NCI-H146 (cell line): ENCODE measurements around the gene IL1F10.

Source experiments
- DNase-seq: peaks from one replicate; lab custom pipeline; 2025; lab: John Stamatoyannopoulos, UW

The IL1F10 gene

DNA sequence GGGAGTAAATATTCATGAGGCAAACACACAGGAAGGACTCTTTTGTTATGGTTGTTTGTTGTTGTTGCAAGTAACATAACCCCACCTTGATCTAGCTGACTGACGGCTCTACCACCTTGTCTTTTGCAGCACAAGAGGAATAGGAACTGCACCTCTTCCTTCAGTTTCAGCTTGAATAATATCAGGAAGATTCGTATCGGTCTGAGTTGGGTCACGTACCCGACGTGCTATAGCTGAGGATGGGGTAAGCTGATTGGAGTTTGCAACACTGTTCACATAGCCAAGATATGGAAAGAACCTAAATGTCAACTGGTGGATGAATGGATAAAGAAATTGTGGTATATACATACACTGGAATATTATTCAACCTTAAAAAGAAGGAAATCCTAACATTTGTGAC is 45.1 kb downstream of the IL1F10 start:
- DNase-seq: no peak

DNA sequence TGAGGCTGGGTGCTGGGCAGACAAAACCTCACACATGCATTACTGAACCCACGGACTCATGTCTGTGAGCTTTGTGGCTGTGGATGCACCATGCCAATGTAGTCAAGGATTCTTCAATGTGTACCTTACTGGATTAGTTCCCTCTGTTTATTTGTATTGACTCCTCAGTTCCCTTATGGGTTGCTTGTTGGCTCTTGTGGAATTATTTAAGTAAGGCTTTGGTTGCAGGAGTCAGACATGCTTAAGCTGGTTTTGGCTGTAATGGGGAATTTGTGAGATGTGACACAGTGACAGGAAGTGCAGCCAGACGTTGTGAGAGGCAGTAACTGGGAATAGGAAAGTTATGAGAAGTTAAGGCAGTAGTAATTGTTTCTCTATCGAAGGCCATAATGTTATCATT is 46.0 kb downstream of the IL1F10 start:
- no peak for DNase-seq

DNA sequence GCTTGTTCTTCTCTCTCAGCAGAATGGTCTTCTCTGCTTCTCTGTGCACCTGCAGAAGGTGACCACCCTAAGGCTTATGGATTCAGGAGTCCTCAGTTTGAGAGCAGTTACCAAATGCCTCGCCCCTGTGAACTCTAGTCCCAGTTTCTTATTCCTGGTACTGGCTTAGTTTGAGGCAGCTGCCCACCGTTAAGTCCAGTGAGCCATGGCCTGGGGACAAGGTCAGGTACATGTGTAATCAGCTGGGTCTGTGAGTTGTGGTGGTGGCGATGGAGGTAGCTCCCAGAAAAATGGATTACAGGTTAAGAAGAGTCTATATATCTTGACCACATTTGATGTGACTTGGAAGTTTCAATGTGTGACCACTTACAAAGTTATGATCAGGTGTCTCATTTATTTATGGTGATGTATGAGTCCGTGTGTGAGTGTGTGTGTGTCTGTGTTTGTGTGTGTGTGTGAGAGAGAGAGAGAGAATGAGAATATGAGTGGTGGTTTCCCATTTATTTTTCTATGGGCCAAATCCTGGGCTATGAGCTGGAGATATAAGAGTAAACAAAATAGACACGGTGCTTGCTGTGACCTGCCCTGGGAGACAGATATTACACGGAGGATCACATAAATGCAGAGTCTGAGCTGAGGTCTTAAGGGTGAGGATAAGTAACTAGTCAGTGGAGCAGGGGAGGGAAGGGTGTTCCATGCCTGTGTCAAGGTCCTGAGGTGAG is 46.6 kb downstream of the IL1F10 start:
- no peak for DNase-seq

DNA sequence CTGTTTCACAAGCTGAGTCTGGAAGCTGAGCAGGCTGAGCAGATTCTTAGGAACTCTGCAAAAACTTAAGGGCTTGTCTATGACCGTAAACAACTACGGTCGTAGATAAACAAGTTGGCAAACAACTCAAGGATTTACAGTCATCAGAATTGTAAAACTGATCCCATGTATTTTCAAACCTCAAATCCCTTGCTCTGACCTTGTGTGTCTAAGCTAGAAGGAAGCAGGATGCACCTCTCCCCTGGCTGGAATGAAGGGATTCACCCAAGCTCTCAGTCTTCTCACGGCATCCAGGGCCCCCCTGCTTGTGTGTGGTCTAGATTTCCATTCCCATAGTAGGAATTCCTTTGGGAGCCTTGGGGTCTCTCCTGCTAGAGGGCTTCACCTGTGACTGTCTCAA is 47.2 kb downstream of the IL1F10 start:
- no peak for DNase-seq

DNA sequence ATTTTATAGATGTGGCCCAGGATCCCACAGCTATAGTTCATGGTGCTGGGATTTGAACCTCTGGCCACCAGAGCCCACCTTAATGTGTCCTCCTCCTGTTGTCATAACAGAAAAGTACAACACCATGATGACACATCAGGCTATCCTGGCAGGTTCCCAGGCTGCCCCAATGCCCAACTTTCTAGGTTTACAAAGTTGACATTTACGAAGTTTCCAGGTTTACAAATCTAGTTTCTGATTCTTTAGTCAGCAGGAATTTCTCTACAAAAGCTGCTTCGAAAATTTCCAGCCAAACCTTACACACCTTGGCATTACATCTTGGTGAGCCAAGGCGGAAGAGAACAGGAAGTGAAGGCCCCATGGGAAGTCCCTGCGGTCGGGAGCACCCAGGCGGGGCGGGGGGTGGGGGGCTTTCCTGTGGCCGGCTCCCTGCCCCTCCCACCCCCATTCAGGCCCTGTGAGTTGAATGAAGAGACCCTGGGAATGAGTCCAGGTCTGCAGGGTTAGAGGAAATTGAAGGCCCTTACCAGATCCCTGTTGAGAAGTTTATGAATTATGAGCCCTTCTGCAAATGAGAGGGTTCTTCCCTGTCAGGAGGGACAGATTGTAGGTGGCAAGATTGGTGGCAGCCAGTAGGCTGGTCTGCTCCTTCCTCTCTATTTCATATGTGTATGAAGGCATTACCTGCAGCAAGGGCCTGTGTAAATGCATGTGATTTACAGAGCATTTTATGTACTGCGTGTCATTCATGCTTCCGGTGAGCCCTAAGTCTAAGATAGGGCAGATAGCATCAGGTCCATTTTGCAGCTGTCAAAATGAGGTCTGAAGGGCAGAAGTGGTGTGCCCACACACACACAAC is 48.6 kb downstream of the IL1F10 start:
- DNase-seq: no peak

DNA sequence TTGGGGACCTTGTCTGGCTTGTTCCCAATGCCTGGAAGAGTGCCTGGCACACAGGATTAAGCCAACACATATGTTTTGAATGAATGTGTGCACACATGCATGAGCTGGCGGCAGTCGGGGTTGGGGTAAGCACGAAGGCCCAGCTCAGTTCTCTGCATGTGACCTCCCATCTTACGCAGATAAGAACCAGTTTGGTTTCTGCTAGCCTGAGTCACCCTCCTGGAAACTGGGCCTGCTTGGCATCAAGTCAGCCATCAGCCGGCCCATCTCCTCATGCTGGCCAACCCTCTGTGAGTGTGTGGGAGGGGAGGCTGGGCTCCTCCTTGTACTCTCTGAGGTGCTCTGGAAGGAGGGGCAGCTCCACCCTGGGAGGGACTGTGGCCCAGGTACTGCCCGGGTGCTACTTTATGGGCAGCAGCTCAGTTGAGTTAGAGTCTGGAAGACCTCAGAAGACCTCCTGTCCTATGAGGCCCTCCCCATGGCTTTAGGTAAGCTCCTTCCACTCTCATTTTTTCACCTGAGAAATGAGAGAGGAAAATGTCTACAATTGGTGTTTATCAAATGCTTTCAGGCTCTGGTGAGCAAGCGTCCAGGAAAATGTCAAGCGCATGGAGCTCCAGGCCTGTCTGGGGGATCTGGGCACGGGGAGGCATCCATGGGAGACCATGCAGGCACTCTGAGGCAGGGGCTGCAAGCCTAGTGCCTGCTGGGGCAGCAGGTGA is 49.9 kb downstream of the IL1F10 start:
- no peak for DNase-seq

DNA sequence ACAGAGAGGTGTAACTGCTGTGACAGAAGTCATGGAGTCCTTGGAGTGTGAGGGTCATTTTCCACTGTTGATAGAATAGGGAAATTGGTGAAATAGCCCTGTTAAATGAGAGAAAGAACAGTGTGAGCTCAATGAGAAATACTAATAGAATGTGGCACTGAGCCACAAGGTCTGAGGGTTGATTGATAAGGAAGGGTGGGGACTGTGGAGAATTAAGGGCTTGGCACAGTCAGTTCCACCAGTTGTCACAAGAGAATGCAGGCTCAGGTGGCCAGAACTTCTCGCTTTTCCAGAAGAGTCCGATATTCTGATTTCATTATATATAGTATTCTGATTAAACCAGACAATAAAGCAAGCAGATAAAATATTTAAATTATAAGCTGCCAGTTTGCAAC is 50.5 kb downstream of the IL1F10 start:
- no peak for DNase-seq

DNA sequence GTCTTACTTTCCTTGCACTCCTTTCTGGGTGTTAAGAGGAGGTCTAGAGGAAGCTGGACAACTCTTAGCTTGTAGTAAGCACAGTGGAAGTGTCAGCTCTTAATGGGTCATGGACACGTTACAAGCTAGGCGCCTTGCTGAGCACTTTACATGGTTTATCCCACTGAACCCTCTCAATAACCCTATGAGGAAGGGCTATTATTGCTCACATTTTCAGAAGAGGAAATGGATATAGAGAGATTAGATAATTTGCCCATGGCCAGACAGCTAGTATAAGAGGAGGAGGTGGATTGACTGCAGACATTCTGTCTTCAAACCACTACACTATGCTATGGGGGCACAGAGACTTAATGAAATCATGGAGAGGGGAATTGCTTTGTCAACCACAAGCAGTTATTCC is 51.3 kb downstream of the IL1F10 start:
- DNase-seq: no peak

DNA sequence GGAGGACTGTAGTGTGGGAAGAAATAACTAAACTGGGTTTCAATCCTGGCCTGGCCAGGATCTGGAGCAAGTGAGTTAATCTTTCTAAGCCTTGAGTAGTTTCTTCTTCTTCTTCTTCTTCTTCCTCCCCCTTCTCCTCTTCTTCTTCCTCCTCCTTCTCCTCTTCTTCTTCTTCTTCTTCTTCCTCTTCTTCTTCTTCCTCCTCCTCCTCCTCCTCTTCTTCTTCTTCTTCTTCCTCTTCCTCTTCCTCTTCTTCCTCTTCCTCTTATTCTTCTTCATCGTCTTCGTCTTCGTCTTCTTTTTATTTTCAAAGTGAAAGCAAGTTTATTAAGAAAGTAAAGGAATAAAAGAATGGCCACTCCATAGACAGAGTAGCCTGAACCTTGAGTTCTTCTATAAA is 53.1 kb downstream of the IL1F10 start:
- DNase-seq: no peak

DNA sequence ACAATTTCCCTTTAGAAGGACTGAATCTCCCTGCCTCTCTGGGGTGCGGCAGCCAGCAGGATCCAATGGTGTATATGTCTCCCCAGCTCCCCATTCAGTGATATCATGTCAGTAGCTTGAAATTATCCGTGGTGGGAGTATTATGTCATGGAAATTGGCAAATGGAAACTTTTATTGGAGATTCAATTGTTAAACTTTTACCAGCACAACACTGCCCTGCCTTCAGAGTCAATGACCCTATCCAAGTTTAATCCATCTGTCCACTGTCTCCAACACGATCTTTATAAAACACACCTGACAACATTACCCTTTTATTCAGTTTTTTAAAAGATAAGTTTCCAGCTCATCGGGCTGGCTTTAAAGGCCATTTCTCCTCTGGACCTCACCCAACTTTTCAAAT is 54.6 kb downstream of the IL1F10 start:
- DNase-seq: no peak

DNA sequence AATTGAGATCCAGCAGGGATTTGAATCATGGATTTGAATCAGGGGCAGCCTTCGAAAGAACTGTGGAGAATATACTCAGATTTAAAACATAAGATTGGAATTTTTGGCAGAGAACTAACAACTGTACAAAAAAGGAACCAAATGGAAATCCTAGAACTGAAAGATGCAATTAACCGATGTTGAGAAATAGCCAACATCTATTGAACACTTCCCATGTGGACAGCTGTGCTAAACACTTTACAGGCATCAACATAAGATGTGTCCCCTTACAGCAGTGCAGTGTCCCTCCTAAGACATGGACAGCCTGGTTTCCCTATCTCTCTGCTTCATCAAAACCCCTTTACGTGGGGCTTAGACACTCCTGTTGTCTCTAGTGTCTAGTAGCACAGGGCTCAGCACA is 56.0 kb downstream of the IL1F10 start:
- DNase-seq: no peak

DNA sequence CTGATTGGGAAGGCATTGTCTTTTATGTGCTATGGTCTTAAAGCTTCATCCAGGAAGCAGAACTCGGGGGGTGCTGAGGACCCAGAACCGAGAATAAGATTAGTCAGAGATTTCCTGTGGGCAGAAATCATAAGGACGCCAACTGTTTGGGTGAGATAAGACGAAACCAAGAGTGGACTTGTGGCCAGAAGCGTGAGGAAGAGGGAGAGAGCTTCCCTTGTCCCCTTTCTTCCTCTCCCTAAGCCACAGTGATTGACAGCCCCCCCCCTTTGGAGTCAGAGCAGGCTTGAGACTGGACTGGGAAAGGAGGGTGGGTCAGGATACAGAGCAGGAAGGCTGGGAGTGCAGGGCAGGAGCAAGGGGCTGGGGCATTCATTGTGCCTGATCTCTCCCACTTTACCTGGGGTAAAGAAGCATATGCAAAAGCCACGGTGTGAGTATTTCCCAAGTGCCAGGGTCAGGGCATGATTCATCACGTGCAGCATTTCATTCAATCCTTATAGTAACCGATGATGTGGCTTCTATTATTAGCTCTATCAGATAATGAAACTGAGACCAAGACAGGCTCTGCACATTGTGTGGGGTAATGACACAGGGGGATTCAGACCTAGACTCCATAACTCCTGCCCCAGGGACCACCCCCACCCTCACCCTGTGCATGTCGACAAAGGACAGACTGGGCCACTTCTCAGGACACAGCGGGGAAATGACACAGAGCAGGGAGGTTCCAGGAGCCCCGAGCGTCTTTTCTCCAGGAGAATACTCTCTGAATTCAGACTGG is 56.6 kb downstream of the IL1F10 start:
- DNase-seq: no peak
